Natural killer cell (primary cell): ENCODE measurements around the gene RPS24. TPM values are rescaled to one million over a fixed set of nuclear protein-coding genes. Genes with fewer than 3 reads are reported as not detected.
A peak's percentile ranks its signal among the peaks of the same experiment; 100 is the strongest.

Experiments used
- ATAC-seq, 3 donors: fragments of 150-1000 bp in 2 of 3; fragments of 200-7000 bp in 1 of 3; cut with Tn5 transposase; 1 replicate in 1 of 3; 2 replicates in 2 of 3; pipeline ENCODE4 v1.10.0; 2021; ENCODE audit warnings: mild to moderate bottlenecking in 2 of 3, moderate library complexity in 2 of 3
- DNase-seq, 2 donors: peaks; one replicate each; pipeline versions ENCODE4 v3.0.0 to v3.0.0-alpha.2; 2013 to 2021; ENCODE audit warnings: mixed read lengths in 1 of 2
- H3K27ac ChIP-seq: one replicate; pipeline ENCODE4 v1.5.1; 2013; ENCODE audit warnings: mild to moderate bottlenecking, low read length
- H3K27me3 ChIP-seq: one replicate; pipeline ENCODE4 v1.6.1; 2013; ENCODE audit warnings: low read length; ENCODE audit not compliant: control insufficient read depth, insufficient read depth
- H3K36me3 ChIP-seq: one replicate; pipeline ENCODE4 v1.6.1; 2013; ENCODE audit warnings: low read length; ENCODE audit not compliant: control insufficient read depth, insufficient read depth
- H3K4me1 ChIP-seq: one replicate; pipeline ENCODE4 v1.6.1; 2013; ENCODE audit warnings: low read length; ENCODE audit not compliant: control insufficient read depth, insufficient read depth
- H3K4me3 ChIP-seq: one replicate; pipeline ENCODE4 v1.5.1; 2013; ENCODE audit warnings: low read length
- H3K9me3 ChIP-seq: one replicate; pipeline ENCODE4 v1.6.1; 2013; ENCODE audit warnings: low read length; ENCODE audit not compliant: control insufficient read depth, insufficient read depth
- H3K27ac Mint-ChIP-seq, 2 donors: one replicate each; pipeline ENCODE4 v1.8.0; 2022; ENCODE audit warnings: mild to moderate bottlenecking in 2 of 2, mixed read lengths in 2 of 2, moderate library complexity in 1 of 2
- H3K27me3 Mint-ChIP-seq, 2 donors: one replicate each; pipeline ENCODE4 v1.8.0; 2022; ENCODE audit warnings: low read depth in 2 of 2, mixed read lengths in 2 of 2
- H3K36me3 Mint-ChIP-seq: one replicate; pipeline ENCODE4 v1.8.0; 2022; ENCODE audit warnings: mixed read lengths
- H3K4me1 Mint-ChIP-seq, 2 donors: one replicate each; pipeline ENCODE4 v1.8.0; 2022; ENCODE audit warnings: mixed read lengths in 2 of 2
- H3K4me3 Mint-ChIP-seq: one replicate; pipeline ENCODE4 v1.8.0; 2022; ENCODE audit warnings: mild to moderate bottlenecking, moderate library complexity, mixed read lengths
- H3K9me3 Mint-ChIP-seq, 2 donors: one replicate each; pipeline ENCODE4 v1.8.0; 2022; ENCODE audit warnings: mixed read lengths in 2 of 2
- WGBS: methylation state at CpG from one replicate; pipeline ENCODE4 v1.1.7; 2013; ENCODE audit warnings: missing lambda C conversion rate; ENCODE audit not compliant: insufficient coverage; 5-methylcytosine and 5-hydroxymethylcytosine counted together
- intact Hi-C: fragments of 100-400 bp; cut with micrococcal nuclease; formaldehyde crosslinking; loops from one replicate; pipeline ENCODE4 v1.14.2; 2022
- total RNA-seq, 4 donors: library from RNA; stranded (reverse); fragments of 120-200 nt in 1 of 4; gene quantifications; one replicate each; pipeline versions ENCODE4 v1.2.3 to v1.2.4, GENCODE V29; 2013 to 2022
- TF ChIP-seq, protein P1 (sequence below): fragments of 200-600 bp; IDR thresholded peaks from one replicate; pipeline ENCODE4 v1.8.0; 2022; ENCODE audit warnings: antibody characterized with exemption

RPS24 gene
- total RNA-seq, 3 donors from 2014 or later (not counting 1 experiment from before 2014, with no cell fraction given): 887 to 1,039 (median 981) TPM

DNA sequence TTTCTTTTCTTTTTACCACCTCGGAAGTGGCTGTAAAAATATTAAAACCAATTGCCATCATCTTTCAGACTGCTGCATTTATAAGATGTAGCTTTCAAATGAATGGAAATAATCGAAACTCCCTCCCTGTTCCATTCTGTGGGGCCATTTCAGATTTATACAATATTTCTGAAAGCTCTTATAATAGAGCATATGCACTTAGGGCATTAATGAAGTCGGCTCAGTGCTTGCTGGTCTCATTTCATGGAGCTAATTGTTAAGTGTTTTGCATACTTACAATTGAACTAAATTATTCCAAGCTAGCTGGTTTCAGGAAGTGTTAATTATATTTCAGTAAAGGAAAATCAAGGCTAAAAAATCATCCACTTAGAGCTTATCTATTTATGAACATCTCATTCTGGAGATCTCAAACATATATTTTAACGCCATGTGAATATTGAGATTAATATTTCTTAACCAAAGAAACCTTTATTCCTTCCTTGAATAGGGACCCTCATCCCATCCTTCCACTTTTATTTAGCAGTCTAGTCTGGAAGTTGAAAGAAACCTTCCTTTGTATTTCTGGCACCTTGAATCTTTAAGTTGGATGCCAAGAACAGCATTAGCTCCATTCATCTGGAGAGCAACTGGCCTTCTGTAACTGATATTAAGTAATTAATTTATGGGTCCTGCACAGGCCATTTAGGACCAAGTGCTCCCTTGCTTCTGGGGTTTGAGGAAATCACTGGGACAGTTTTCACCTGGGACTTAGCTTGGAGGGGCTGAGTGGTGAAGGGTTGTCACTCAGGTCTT, 45.1 kb downstream of the RPS24 start:
- ATAC-seq: no peak
- no peaks in the 10 kb centered on the region for H3K36me3 Mint-ChIP-seq
- no peaks in the 10 kb centered on the region for H3K27me3 ChIP-seq
- H3K27ac Mint-ChIP-seq: no peak overlapping the region
- no peak for DNase-seq
- TF ChIP-seq, protein P1, sequence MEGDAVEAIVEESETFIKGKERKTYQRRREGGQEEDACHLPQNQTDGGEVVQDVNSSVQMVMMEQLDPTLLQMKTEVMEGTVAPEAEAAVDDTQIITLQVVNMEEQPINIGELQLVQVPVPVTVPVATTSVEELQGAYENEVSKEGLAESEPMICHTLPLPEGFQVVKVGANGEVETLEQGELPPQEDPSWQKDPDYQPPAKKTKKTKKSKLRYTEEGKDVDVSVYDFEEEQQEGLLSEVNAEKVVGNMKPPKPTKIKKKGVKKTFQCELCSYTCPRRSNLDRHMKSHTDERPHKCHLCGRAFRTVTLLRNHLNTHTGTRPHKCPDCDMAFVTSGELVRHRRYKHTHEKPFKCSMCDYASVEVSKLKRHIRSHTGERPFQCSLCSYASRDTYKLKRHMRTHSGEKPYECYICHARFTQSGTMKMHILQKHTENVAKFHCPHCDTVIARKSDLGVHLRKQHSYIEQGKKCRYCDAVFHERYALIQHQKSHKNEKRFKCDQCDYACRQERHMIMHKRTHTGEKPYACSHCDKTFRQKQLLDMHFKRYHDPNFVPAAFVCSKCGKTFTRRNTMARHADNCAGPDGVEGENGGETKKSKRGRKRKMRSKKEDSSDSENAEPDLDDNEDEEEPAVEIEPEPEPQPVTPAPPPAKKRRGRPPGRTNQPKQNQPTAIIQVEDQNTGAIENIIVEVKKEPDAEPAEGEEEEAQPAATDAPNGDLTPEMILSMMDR: no peak
- H3K4me1 Mint-ChIP-seq: no peaks in the 10 kb centered on the region
- H3K4me3 ChIP-seq: no peak overlapping the region
- intact Hi-C loops: no loop called here
- H3K4me3 Mint-ChIP-seq: no peak overlapping the region
- no peaks in the 10 kb centered on the region for H3K4me1 ChIP-seq
- H3K9me3 ChIP-seq: no peaks in the 10 kb centered on the region
- no peaks in the 10 kb centered on the region for H3K27me3 Mint-ChIP-seq
- peaks cover 0 to 2% of the 10 kb centered on the region in 2 donors for H3K9me3 Mint-ChIP-seq
- no peaks in the 10 kb centered on the region for H3K36me3 ChIP-seq
- WGBS: 94% methylated on average over 2 of the region's 4 CpGs
- no peak overlapping the region for H3K27ac ChIP-seq

DNA sequence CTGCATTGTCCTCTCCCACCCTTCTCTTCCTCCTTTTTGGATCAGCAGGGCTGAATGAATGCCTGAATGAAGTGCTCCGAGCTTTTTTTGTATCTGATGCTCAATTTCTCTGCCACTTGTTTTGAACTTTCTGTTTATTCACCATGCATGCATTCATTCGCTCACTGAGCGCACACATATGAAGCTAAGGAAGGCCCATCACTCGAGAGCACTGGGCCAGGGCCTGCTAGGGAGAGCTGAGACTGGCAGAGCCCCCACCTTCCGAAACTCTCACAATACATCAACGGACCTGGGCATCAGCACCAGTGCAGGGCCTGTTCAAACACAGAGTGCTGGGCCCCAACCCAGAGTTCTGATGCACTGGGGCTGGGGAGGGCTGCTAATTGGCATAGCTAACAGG, 45.7 kb downstream of the RPS24 start:
- WGBS: 90% methylated on average over 6 of the region's 6 CpGs
- H3K27me3 Mint-ChIP-seq: no peaks in the 10 kb centered on the region
- DNase-seq: peak in 1 of 2 donors; percentile 0
- H3K27ac ChIP-seq: no peak overlapping the region
- H3K4me3 Mint-ChIP-seq: no peak overlapping the region
- no peaks in the 10 kb centered on the region for H3K4me1 Mint-ChIP-seq
- no peaks in the 10 kb centered on the region for H3K36me3 Mint-ChIP-seq
- ATAC-seq: no peak
- no peaks in the 10 kb centered on the region for H3K4me1 ChIP-seq
- H3K4me3 ChIP-seq: no peak overlapping the region
- H3K9me3 ChIP-seq: no peaks in the 10 kb centered on the region
- H3K36me3 ChIP-seq: no peaks in the 10 kb centered on the region
- H3K27ac Mint-ChIP-seq: no peak overlapping the region
- intact Hi-C loops: no loop called here
- no peaks in the 10 kb centered on the region for H3K9me3 Mint-ChIP-seq
- TF ChIP-seq, protein P1: no peak
- no peaks in the 10 kb centered on the region for H3K27me3 ChIP-seq

DNA sequence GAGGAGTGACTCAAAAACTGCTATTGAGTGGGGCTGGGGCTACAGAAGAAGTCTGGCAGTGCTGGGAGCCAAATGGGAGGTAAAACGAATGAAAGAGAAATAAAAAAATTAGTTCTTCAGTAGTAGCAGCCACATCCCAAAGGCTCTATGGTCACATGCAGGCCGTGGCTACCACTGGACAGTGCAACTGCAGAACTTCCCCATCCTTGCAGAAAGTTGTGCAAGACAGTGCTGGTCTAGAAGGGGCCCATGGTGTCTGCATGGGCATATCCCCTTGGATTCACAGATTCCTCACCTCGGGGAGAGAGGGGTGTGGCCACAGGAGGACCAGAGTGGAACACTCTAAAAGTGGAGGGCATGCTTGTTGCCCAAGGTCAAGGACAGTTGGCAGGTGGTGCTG, 47.6 kb downstream of the RPS24 start:
- Mint-ChIP-seq H3K27me3 (no peaks in the 10 kb centered on the region), H3K36me3 (no peaks in the 10 kb centered on the region), H3K4me1 (no peaks in the 10 kb centered on the region), H3K9me3 (no peaks in the 10 kb centered on the region), H3K27ac (no peak overlapping the region), H3K4me3 (no peak overlapping the region)
- Histone ChIP-seq H3K4me3 (no peak overlapping the region), H3K27ac (no peak overlapping the region), H3K4me1 (no peaks in the 10 kb centered on the region), H3K27me3 (no peaks in the 10 kb centered on the region), H3K9me3 (no peaks in the 10 kb centered on the region), H3K36me3 (no peaks in the 10 kb centered on the region)
- intact Hi-C loops: no loop called here
- ATAC-seq (no peak), DNase-seq (no peak)
- 52% methylated on average over 3 of the region's 3 CpGs for WGBS
- TF ChIP-seq, protein P1: no peak

DNA sequence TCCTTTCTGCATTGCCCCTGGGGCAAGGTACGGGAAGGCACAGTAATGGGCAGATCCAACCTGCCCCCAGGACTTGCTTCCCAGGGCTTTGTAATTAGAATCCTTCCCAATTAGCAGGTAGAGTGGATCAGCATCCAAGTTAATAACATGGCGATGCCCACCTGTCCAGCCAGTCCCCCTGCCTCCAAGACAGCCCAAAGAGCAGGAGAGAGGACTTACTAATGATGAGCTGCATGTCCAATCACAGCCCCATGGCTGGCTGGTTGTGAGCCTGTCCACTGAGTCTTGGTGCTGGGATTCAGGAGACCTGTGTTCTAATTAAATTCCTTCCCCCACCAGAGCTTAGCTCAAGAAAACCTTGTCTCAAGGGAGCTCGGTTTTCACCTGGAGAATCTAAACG, 49.0 kb downstream of the RPS24 start:
- Histone ChIP-seq H3K27me3 (no peaks in the 10 kb centered on the region), H3K36me3 (no peaks in the 10 kb centered on the region), H3K27ac (no peak overlapping the region), H3K9me3 (no peaks in the 10 kb centered on the region), H3K4me3 (no peak overlapping the region), H3K4me1 (no peaks in the 10 kb centered on the region)
- Mint-ChIP-seq H3K36me3 (no peaks in the 10 kb centered on the region), H3K27ac (no peak overlapping the region), H3K4me1 (peaks cover 0 to 5% of the 10 kb centered on the region in 2 donors), H3K4me3 (no peak overlapping the region), H3K9me3 (no peaks in the 10 kb centered on the region), H3K27me3 (no peaks in the 10 kb centered on the region)
- intact Hi-C loops: no loop called here
- DNase-seq (no peak), ATAC-seq (no peak)
- 79% methylated on average over 4 of the region's 4 CpGs for WGBS
- TF ChIP-seq, protein P1: no peak
